Lower leg skin (tissue), 3 donors: ENCODE measurements around the gene ZNF593.

Experiments
- POLR2A ChIP-seq, 2 donors: fragments of 450-650 bp; IDR thresholded peaks; one replicate each; pipeline ENCODE4 v1.6.1; 2016 to 2017; ENCODE audit warnings: antibody characterized with exemption in 2 of 2, mild to moderate bottlenecking in 1 of 2, moderate library complexity in 1 of 2
- TF ChIP-seq, protein P1 (sequence below), 3 donors: fragments of 450-650 bp; IDR thresholded peaks; one replicate each; pipeline ENCODE4 v1.5.1; 2016; ENCODE audit warnings: antibody characterized with exemption in 3 of 3, mild to moderate bottlenecking in 3 of 3, moderate library complexity in 2 of 3

DNA sequence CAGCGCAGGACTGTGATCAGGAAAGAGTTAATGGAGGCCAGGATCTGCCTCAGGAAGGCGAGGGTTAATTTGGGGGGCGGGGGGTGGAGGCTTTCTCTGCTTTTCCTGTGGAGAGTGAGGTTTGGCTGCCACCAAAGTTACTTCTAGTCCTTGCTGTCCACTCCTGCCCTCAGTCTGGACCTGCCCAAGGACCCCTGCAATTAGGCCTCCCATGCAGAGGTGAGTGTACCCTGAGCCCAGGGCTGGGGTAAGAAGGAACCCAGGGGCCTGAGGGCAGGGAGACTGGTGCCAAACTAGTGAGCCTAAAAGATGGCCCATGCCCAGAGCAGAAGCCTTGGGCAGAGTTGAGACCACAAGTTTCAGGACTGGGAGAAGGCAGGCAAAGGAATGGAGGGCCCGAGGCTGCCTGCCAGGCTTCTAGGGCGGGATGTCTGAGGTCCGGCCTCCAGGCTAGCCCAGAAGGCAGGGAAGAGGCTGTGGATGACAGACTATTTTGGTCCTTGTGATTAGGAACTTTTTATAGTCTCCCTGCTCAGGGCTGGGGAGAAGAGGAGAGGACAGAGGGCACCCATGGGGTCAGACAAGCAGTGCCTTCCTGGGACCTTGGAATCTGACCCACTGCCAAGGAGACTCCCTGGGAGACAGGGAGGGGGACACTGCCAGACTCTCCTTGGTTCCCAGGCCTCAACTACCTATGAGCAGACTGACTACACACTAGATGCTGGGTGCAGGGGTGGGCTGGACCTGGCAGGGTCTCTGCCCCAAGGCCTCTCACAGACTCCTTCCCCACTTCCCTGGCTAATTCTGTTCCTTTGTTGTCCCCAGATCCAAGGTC is 10.6 kb upstream of the ZNF593 start, which contains the start of gene FAM110D:
- TF ChIP-seq, protein P1, sequence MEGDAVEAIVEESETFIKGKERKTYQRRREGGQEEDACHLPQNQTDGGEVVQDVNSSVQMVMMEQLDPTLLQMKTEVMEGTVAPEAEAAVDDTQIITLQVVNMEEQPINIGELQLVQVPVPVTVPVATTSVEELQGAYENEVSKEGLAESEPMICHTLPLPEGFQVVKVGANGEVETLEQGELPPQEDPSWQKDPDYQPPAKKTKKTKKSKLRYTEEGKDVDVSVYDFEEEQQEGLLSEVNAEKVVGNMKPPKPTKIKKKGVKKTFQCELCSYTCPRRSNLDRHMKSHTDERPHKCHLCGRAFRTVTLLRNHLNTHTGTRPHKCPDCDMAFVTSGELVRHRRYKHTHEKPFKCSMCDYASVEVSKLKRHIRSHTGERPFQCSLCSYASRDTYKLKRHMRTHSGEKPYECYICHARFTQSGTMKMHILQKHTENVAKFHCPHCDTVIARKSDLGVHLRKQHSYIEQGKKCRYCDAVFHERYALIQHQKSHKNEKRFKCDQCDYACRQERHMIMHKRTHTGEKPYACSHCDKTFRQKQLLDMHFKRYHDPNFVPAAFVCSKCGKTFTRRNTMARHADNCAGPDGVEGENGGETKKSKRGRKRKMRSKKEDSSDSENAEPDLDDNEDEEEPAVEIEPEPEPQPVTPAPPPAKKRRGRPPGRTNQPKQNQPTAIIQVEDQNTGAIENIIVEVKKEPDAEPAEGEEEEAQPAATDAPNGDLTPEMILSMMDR (IDR thresholded peaks at IDR 0.05): no peak
- TF ChIP-seq POLR2A (IDR thresholded peaks at IDR 0.05): no peak
